HCT116 (cell line): ENCODE data around the gene EVC.

Experiments used
- CEBPB ChIP-seq: IDR thresholded peaks from 2 replicates; pipeline ENCODE4 v1.6.1; 2012; ENCODE audit warnings: low read depth
- EZH2 ChIP-seq: fragments of 200-600 bp; sonication (generic); IDR thresholded peaks from 2 replicates; pipeline ENCODE4 v1.6.1; 2017; ENCODE audit warnings: antibody characterized with exemption, mixed run types
- EZH2phosphoT487 ChIP-seq: fragments of 200-600 bp; IDR thresholded peaks from 2 replicates; pipeline ENCODE4 v1.6.1; 2018; ENCODE audit warnings: antibody characterized with exemption, borderline replicate concordance
- JUND ChIP-seq: IDR thresholded peaks from 2 replicates; pipeline ENCODE4 v1.6.1; 2012
- POLR2A ChIP-seq: IDR thresholded peaks from 2 replicates; pipeline ENCODE4 v1.7.0; 2011; ENCODE audit warnings: borderline replicate concordance; ENCODE audit not compliant: insufficient read depth, insufficient read length; ENCODE audit errors: extremely low read depth
- POLR2AphosphoS5 ChIP-seq: IDR thresholded peaks from 2 replicates; pipeline ENCODE4 v1.6.1; 2011; ENCODE audit warnings: mild to moderate bottlenecking, low read depth, low read length, moderate library complexity
- TCF7L2 ChIP-seq: IDR thresholded peaks from 2 replicates; pipeline ENCODE4 v1.7.0; 2011; ENCODE audit warnings: borderline replicate concordance, inconsistent platforms; ENCODE audit not compliant: insufficient read depth, insufficient read length; ENCODE audit errors: extremely low read depth
- ZNF274 ChIP-seq: fragments of 200-500 bp; sonication (Bioruptor generic); IDR thresholded peaks from 2 replicates; pipeline ENCODE4 v1.6.1; 2014; ENCODE audit warnings: mild to moderate bottlenecking, low read depth, low read length, inconsistent platforms
- TF ChIP-seq, protein P1 (sequence below), 3 experiments: fragments of 200-600 bp in 1 of 3; sonication (generic) in 1 of 3; IDR thresholded peaks in 2 of 3; conservative IDR thresholded peaks in 1 of 3; 2 replicates each; pipeline ENCODE4 v1.5.1; 2012 to 2017; ENCODE audit warnings: low read depth in 2 of 3, low read length in 2 of 3, antibody characterized with exemption in 1 of 3, borderline replicate concordance in 1 of 3, control low read depth in 1 of 3, mild to moderate bottlenecking in 1 of 3, mixed read lengths in 1 of 3, mixed run types in 1 of 3, moderate library complexity in 1 of 3; ENCODE audit not compliant: insufficient read depth in 1 of 3

DNA sequence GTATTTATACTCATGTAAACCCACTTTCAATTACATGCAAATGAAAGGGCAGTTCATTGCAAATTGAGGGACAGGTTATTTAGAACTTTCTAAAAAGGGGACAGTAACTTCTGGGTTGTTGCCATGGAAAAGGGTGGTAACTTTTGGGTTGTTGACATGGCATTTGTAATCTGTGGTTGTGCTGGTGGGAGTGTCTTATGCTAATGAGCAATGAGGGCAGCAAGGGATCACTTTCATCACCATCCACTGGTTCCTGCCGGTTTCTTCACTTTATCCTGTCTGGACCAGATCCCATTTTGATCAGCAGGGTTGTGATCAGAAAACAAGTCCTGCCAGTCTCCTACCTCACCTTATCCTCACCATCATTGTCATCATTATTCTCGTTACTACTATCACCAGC lies 32.0 kb downstream of the EVC start:
- TF ChIP-seq ZNF274: no peak
- no peak for TF ChIP-seq EZH2
- TF ChIP-seq, protein P1, sequence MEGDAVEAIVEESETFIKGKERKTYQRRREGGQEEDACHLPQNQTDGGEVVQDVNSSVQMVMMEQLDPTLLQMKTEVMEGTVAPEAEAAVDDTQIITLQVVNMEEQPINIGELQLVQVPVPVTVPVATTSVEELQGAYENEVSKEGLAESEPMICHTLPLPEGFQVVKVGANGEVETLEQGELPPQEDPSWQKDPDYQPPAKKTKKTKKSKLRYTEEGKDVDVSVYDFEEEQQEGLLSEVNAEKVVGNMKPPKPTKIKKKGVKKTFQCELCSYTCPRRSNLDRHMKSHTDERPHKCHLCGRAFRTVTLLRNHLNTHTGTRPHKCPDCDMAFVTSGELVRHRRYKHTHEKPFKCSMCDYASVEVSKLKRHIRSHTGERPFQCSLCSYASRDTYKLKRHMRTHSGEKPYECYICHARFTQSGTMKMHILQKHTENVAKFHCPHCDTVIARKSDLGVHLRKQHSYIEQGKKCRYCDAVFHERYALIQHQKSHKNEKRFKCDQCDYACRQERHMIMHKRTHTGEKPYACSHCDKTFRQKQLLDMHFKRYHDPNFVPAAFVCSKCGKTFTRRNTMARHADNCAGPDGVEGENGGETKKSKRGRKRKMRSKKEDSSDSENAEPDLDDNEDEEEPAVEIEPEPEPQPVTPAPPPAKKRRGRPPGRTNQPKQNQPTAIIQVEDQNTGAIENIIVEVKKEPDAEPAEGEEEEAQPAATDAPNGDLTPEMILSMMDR (IDR thresholded peaks at IDR 0.05 in 2 of 3, conservative IDR thresholded peaks at IDR 0.05 in 1 of 3; ENCODE audit: borderline replicate concordance in 1 of 3, insufficient read depth in 1 of 3, low read depth in 2 of 3, low read length in 2 of 3): no peak
- no peak for TF ChIP-seq TCF7L2
- no peak for TF ChIP-seq CEBPB
- TF ChIP-seq EZH2phosphoT487: no peak
- TF ChIP-seq JUND: no peak
- TF ChIP-seq POLR2A: no peak
- no peak for TF ChIP-seq POLR2AphosphoS5
